Measurements from ENCODE around the gene UBE2J1.

The UBE2J1 gene

DNA sequence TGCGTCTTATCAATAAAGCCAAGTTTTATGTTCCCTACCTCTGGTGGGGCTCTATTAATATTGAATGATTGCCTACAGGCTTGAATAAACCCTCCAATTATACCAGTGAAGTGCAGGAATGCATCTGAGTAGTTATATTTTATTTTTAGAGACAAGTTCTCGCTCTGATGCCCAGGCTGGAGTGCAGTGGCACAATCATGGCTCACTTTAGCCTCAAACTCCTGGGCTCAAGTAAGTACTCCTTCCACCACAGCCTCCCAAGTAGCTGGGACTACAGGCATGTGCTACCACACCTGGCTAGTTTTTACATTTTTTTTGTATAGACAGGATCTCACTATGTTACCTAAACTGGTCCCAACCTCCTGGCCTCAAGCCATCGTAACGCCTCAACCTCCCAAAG lies 26.1 kb upstream of the UBE2J1 start:
- H3K4me2 ChIP-seq (ENCODE audit: low read length) = no peak overlapping the region

DNA sequence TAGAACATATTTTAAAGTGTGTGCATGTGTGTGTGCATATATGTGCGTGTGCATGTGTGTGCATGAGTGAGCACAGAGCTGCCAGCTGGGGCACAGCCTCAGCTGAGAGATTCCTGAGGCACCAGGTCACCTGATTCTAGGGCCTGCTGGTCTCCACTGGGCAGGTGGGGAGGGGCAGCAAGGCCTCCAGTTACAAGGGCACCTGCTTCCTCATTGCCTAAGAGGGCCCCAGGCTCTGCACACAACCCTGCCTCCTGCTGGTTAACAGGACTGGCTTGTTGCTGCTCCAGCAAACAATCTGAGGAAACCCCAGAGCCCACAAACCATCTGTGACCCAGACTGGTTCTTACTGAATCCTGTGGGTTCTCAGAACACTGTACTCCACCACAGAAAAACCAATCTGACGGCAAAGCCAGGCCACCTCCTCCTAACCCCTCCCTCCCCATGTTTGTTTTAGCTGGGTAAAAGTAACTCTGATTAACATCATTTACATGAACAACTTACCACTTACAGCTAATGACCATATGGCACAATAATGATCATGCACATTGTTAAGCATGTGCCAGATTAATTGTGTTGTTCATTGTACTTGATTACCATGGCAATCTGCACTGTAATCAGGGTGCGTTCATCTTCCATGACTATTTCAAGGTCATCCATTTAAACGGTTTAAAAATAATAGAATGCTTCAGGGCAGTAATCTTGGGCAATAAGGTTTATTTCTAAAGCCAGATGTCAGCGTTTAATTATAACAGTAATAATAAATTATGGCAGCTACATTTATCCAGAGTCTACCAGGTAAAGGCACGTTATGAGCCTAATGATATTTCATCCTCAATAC lies 23.1 kb upstream of the UBE2J1 start:
- Histone ChIP-seq H3K4me3 (ENCODE audit: low read length) (peak overlapping the region; percentile 15; the same call in 1 of the 2 replicates), H3K4me2 (ENCODE audit: low read length) (peak overlapping the region; percentile 38), H3K9me3 (ENCODE audit: control insufficient read depth, insufficient read depth, low read length) (no peaks in the 10 kb centered on the region), H4K20me1 (ENCODE audit: control insufficient read depth, insufficient read depth, low read depth, low read length) (no peaks in the 10 kb centered on the region), H3K79me2 (ENCODE audit: control insufficient read depth, low read length) (no peaks in the 10 kb centered on the region), H3K27me3 (ENCODE audit: control insufficient read depth, low read length) (no peaks in the 10 kb centered on the region), H3K36me3 (ENCODE audit: control insufficient read depth, low read length) (no peaks in the 10 kb centered on the region), H3K4me1 (ENCODE audit: control insufficient read depth, low read length) (peaks cover 44% of the 10 kb centered on the region), H3F3A (ENCODE audit: control insufficient read depth, insufficient read depth) (peaks cover 8% of the 10 kb centered on the region), H3K27ac (ENCODE audit: low read depth, low read length) (peak overlapping the region; percentile 15; the same call in 1 of the 2 replicates), H3K9me2 (replicated peaks; ENCODE audit: control insufficient read depth, low read length) (no peaks in the 10 kb centered on the region)
- TF ChIP-seq EZH2phosphoT487 (IDR thresholded peaks at IDR 0.05; ENCODE audit: borderline replicate concordance, low read length) = no peak
- TF ChIP-seq, protein P1, sequence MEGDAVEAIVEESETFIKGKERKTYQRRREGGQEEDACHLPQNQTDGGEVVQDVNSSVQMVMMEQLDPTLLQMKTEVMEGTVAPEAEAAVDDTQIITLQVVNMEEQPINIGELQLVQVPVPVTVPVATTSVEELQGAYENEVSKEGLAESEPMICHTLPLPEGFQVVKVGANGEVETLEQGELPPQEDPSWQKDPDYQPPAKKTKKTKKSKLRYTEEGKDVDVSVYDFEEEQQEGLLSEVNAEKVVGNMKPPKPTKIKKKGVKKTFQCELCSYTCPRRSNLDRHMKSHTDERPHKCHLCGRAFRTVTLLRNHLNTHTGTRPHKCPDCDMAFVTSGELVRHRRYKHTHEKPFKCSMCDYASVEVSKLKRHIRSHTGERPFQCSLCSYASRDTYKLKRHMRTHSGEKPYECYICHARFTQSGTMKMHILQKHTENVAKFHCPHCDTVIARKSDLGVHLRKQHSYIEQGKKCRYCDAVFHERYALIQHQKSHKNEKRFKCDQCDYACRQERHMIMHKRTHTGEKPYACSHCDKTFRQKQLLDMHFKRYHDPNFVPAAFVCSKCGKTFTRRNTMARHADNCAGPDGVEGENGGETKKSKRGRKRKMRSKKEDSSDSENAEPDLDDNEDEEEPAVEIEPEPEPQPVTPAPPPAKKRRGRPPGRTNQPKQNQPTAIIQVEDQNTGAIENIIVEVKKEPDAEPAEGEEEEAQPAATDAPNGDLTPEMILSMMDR (IDR thresholded peaks at IDR 0.05; ENCODE audit: low read depth, low read length, poor library complexity, severe bottlenecking) = peak; percentile 75

More for the DNA sequence above, 26.1 kb upstream of the UBE2J1 start:
- H3K36me3 ChIP-seq (ENCODE audit: control insufficient read depth, low read length) = no peaks in the 10 kb centered on the region
- H3F3A ChIP-seq (ENCODE audit: control insufficient read depth, insufficient read depth) = peaks cover 8% of the 10 kb centered on the region
- H3K9me2 ChIP-seq (replicated peaks; ENCODE audit: control insufficient read depth, low read length) = no peaks in the 10 kb centered on the region
- TF ChIP-seq, protein P1 (IDR thresholded peaks at IDR 0.05; ENCODE audit: low read depth, low read length, poor library complexity, severe bottlenecking) = no peak
- no peak for TF ChIP-seq EZH2phosphoT487 (IDR thresholded peaks at IDR 0.05; ENCODE audit: borderline replicate concordance, low read length)
- no peaks in the 10 kb centered on the region for H3K79me2 ChIP-seq (ENCODE audit: control insufficient read depth, low read length)
- no peaks in the 10 kb centered on the region for H3K9me3 ChIP-seq (ENCODE audit: control insufficient read depth, insufficient read depth, low read length)
- H3K4me1 ChIP-seq (ENCODE audit: control insufficient read depth, low read length) = peaks cover 29% of the 10 kb centered on the region
- H3K4me3 ChIP-seq (ENCODE audit: low read length) = no peak overlapping the region
- no peak overlapping the region for H3K27ac ChIP-seq (ENCODE audit: low read depth, low read length)
- H4K20me1 ChIP-seq (ENCODE audit: control insufficient read depth, insufficient read depth, low read depth, low read length) = no peaks in the 10 kb centered on the region
- H3K27me3 ChIP-seq (ENCODE audit: control insufficient read depth, low read length) = no peaks in the 10 kb centered on the region

DNA sequence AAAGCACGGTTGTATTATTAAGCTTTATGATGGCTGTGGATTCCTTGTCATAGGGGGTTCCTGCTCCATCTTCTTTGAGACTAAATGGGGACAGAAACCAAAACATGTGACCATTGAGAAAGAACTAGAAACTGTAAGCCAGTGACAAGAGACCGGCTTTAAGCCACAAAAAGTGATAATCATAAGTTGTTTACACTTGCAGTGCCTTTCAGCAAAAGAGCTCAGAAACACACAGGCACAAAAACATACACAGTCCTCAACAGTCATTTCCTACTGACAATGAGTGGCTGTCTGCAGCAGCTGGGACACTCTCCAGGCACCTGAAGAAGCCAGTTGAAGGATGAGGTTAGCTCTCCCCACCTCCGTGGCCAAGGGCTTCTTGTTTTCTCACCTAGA lies 20.0 kb upstream of the UBE2J1 start:
- H3K4me1 ChIP-seq (ENCODE audit: control insufficient read depth, low read length) = peaks cover 57% of the 10 kb centered on the region
- peak overlapping the region; percentile 37 for H3K4me2 ChIP-seq (ENCODE audit: low read length)
- H3K27me3 ChIP-seq (ENCODE audit: control insufficient read depth, low read length) = no peaks in the 10 kb centered on the region
- H4K20me1 ChIP-seq (ENCODE audit: control insufficient read depth, insufficient read depth, low read depth, low read length) = no peaks in the 10 kb centered on the region
- H3K27ac ChIP-seq (ENCODE audit: low read depth, low read length) = no peak overlapping the region
- H3K79me2 ChIP-seq (ENCODE audit: control insufficient read depth, low read length) = no peaks in the 10 kb centered on the region
- TF ChIP-seq, protein P1 (IDR thresholded peaks at IDR 0.05; ENCODE audit: low read depth, low read length, poor library complexity, severe bottlenecking) = no peak
- no peak for TF ChIP-seq EZH2phosphoT487 (IDR thresholded peaks at IDR 0.05; ENCODE audit: borderline replicate concordance, low read length)
- H3K9me2 ChIP-seq (replicated peaks; ENCODE audit: control insufficient read depth, low read length) = no peaks in the 10 kb centered on the region
- H3K36me3 ChIP-seq (ENCODE audit: control insufficient read depth, low read length) = no peaks in the 10 kb centered on the region
- no peaks in the 10 kb centered on the region for H3K9me3 ChIP-seq (ENCODE audit: control insufficient read depth, insufficient read depth, low read length)
- peak overlapping the region; percentile 15; the same call in 1 of the 2 replicates for H3K4me3 ChIP-seq (ENCODE audit: low read length)
- peaks cover 11% of the 10 kb centered on the region for H3F3A ChIP-seq (ENCODE audit: control insufficient read depth, insufficient read depth)

All from DOHH2 (cell line).